ENCODE results near the gene LYPD5.
A peak's percentile ranks its signal among the peaks of the same experiment; 100 is the strongest.

The LYPD5 gene

DNA sequence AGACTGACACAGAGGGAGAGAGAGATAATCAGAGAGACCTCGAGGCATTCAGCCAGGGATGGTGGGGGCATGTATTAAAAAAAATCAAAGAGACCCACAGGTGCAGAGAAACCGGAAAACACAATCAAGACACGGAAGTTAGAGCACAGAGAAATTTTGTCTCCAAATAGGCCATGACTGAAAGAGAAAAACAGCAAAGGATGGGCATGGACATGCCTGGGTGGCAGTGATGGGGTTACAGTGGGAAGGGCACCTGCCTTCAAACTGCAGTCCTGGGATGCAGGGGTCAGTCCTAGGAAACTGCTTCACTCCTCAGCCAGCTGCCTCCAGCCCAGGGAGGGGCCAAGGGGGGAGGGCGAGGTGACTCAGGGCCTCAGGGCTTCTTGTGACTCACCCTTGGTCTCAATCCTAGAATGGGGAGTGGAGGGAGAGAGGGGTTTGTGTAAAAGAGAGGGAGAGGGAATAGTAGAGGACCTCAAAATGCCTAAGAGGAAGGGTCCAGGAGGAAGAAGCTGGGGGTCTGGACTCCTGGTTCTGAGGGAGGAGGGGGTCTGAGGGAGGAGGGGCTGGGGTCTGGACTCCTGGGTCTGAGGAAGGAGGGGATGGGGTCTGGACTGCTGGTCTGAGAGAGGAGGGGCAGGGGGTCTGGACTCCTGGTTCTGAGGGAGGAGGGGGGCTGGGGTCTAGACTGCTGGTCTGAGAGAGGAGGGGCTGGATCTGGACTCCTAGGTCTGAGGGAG lies 17.8 kb downstream of the LYPD5 start:
- peak; percentile 46 for DNase-seq (ENCODE audit: extremely low read depth, low read depth)
- TF ChIP-seq, protein P1, sequence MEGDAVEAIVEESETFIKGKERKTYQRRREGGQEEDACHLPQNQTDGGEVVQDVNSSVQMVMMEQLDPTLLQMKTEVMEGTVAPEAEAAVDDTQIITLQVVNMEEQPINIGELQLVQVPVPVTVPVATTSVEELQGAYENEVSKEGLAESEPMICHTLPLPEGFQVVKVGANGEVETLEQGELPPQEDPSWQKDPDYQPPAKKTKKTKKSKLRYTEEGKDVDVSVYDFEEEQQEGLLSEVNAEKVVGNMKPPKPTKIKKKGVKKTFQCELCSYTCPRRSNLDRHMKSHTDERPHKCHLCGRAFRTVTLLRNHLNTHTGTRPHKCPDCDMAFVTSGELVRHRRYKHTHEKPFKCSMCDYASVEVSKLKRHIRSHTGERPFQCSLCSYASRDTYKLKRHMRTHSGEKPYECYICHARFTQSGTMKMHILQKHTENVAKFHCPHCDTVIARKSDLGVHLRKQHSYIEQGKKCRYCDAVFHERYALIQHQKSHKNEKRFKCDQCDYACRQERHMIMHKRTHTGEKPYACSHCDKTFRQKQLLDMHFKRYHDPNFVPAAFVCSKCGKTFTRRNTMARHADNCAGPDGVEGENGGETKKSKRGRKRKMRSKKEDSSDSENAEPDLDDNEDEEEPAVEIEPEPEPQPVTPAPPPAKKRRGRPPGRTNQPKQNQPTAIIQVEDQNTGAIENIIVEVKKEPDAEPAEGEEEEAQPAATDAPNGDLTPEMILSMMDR (IDR thresholded peaks at IDR 0.05; ENCODE audit: low read depth, low read length) = no peak

GRCh38 chr19:43783636-43784035 lies 18.6 kb downstream of the LYPD5 start:
- DNase-seq (ENCODE audit: extremely low read depth, low read depth) = no peak
- TF ChIP-seq, protein P1 (IDR thresholded peaks at IDR 0.05; ENCODE audit: low read depth, low read length) = no peak

DNA sequence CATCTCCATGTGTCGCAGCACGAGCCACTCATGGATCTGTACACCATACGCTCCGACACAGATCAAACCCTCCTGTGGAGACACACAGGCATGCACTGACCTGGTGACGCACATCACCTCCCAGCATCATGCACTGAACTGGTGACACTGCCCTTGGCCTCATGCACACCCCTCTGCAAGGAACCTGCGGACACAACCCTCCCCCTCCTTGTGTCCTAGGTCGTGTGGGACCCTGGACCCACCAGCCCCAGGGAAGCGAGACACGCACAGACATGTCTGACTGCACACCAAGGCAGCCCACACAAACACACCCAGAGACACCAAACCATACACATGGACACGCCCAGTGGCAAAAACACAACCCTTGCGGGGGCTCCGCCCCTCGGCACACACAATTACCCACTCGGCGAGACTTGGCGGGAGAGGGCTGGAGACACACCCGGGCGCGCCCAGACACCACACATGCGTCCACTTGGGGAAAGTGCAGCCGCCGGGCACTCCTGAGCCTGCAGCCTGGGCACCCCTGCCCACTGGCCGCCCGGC lies 19.5 kb downstream of the LYPD5 start:
- DNase-seq (ENCODE audit: extremely low read depth, low read depth) = no peak
- TF ChIP-seq, protein P1 (IDR thresholded peaks at IDR 0.05; ENCODE audit: low read depth, low read length) = no peak

- no peak for DNase-seq (ENCODE audit: extremely low read depth, low read depth)
- TF ChIP-seq, protein P1 (IDR thresholded peaks at IDR 0.05; ENCODE audit: low read depth, low read length) = no peak
Observed at GRCh38 chr19:43782311-43782660, 20.0 kb downstream of the LYPD5 start.

- TF ChIP-seq, protein P1 (IDR thresholded peaks at IDR 0.05; ENCODE audit: low read depth, low read length) = no peak
- DNase-seq (ENCODE audit: extremely low read depth, low read depth) = no peak
Observed at GRCh38 chr19:43781630-43782310, 20.5 kb downstream of the LYPD5 start.

DNA sequence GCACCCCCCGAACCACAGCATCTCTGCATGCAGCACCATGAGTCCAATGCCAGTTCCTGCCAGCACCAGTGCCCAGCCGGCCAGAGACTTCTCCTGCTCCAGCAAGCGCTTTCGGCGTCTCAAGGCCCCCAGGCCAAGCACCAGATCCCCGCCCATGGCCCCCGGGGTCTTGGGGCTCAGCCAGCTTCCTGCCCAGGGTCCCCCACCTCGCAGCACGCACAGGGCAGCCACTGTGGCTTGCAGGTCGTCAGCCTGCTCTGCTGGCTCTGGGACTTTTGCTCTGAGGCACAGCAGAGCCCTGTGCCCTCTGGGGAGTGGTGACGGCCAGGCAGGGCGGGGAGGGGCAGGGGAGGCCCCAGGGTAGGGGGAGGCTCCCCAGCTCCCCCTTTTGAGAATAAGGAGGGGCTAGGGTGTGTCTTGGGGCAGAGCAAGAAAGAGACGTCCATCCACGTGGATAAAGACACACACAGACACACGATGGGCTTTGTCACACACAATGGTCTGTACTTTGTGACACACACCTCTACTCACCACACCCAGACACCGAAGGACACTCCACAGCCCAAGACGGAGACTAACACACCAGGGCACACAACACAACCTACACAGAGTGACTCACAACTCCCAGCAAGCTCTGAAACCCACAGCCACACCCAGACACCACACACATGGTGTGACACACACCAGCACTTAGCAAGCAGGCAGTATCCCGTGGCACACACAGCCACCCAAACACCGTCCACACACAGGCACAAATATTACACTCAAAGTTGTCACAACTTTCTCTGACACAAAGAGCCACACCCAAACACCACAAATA lies 21.3 kb downstream of the LYPD5 start, which contains the start of gene KCNN4:
TSS of gene KCNN4 (minus strand) at position 268 of the 820 bp plus-strand sequence. CDS start at position 156, 112 bp downstream.
- TF ChIP-seq, protein P1 (IDR thresholded peaks at IDR 0.05; ENCODE audit: low read depth, low read length) = no peak

More for the DNA sequence above, 21.3 kb downstream of the LYPD5 start, which contains the start of gene KCNN4:
- DNase-seq (ENCODE audit: extremely low read depth, low read depth) = no peak

All from AG09319 (cell line).